ENCODE data around the gene CBY1. TPM values are rescaled to one million over a fixed set of nuclear protein-coding genes. Genes with fewer than 3 reads are reported as not detected.
A peak's percentile ranks its signal among the peaks of the same experiment; 100 is the strongest.

CBY1 gene
- total RNA-seq, 1 donor from 2014 or later: 29.7 TPM

DNA sequence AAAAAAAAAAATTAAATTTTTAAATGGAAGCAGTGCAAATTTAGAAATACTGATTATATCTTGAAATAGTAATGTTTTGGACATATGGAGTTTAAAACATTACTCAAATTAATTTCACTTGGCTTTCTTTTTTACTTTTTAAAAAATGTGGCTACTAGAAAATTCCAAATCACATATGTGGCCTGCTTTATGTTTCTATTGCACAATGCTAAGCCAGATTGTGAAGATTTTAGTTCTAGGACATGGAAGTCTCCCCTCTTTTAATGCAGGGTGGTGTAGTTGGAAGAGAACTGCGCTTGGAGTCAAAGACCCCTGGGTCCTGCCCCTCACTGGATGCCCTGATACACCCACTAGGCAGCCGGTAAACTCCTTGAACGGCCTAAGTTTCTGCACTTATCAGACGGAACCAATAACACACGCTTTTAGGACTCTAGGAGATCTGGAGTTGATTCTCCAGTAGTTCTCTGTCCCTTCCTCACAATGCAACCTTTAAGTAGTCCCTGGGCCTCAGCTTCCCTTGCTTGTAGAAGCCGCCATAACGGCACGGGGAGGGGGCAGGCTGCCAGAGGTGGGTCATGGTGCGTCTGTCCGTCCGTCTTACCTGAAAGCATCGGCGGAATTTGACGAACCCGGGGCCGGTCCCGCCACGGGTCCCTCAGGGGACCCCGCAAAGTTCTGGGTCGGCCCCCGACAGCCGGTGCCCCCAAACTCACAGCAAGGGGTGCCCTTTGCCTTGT, 751 bp upstream of the CBY1 start:
- H3K9me3 Mint-ChIP-seq (ENCODE audit: unreplicated experiment): no peaks in the 10 kb centered on the region
- TF ChIP-seq, protein P1, sequence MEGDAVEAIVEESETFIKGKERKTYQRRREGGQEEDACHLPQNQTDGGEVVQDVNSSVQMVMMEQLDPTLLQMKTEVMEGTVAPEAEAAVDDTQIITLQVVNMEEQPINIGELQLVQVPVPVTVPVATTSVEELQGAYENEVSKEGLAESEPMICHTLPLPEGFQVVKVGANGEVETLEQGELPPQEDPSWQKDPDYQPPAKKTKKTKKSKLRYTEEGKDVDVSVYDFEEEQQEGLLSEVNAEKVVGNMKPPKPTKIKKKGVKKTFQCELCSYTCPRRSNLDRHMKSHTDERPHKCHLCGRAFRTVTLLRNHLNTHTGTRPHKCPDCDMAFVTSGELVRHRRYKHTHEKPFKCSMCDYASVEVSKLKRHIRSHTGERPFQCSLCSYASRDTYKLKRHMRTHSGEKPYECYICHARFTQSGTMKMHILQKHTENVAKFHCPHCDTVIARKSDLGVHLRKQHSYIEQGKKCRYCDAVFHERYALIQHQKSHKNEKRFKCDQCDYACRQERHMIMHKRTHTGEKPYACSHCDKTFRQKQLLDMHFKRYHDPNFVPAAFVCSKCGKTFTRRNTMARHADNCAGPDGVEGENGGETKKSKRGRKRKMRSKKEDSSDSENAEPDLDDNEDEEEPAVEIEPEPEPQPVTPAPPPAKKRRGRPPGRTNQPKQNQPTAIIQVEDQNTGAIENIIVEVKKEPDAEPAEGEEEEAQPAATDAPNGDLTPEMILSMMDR (IDR thresholded peaks at IDR 0.05; ENCODE audit: unreplicated experiment): no peak
- DNase-seq (ENCODE audit: low spot score): no peak

DNA sequence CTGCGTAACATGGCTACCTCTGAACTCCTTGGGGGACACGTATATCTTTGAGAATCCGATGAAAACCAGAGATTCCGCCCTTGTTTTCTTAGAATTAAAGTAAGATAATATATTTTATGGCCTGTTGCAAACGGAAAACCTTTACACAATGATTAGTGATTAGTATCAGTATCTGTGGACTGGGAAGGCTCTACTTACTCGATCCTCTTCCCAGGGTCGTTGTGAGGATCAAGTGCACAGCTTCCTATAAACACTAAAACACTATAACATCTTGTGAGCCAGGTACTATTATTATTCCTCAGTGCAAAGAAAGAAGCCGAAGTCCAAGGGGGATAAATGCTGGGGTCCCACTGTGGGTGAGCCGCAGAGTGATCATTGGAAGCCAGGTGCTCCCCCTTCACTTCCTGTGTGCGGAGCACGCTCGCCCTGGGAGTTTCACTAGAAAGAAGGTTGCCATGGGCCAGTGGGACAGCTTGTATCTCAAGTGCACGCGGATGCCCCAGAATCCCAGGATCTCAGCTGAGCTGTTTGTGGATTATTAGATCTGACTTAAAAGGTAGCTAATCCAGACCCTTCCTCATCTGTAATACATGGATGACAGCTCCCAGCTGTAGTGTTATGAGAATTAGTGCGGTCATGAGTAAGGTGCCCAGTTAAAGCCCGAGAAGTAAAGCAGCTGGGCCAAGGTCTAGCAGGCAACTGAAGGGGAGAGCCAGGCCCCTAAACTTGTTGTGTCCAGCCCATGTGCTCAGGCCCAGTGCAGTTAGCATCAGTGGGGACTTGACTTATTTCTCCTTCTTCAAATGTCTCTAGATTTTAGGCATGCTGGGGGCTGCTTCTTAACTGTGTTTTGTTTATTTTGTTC, 839 bp downstream of the CBY1 start:
- peak overlapping the region; percentile 99 for H3K27ac Mint-ChIP-seq (ENCODE audit: unreplicated experiment)
- peak; percentile 11 for DNase-seq (ENCODE audit: low spot score)
- H3K4me3 Mint-ChIP-seq (ENCODE audit: unreplicated experiment): peak overlapping the region; percentile 95
- no peaks in the 10 kb centered on the region for H3K9me3 Mint-ChIP-seq (ENCODE audit: unreplicated experiment)
- peaks cover 7% of the 10 kb centered on the region for H3K4me1 Mint-ChIP-seq (ENCODE audit: unreplicated experiment)
- no peaks in the 10 kb centered on the region for H3K27me3 Mint-ChIP-seq (ENCODE audit: unreplicated experiment)
- TF ChIP-seq, protein P1 (IDR thresholded peaks at IDR 0.05; ENCODE audit: unreplicated experiment): no peak
- H3K36me3 Mint-ChIP-seq (ENCODE audit: low read depth, unreplicated experiment): no peaks in the 10 kb centered on the region

More for the DNA sequence above, 751 bp upstream of the CBY1 start:
- Mint-ChIP-seq H3K4me3 (ENCODE audit: unreplicated experiment) (peak overlapping the region; percentile 95), H3K4me1 (ENCODE audit: unreplicated experiment) (peaks cover 7% of the 10 kb centered on the region), H3K27me3 (ENCODE audit: unreplicated experiment) (no peaks in the 10 kb centered on the region), H3K36me3 (ENCODE audit: low read depth, unreplicated experiment) (no peaks in the 10 kb centered on the region), H3K27ac (ENCODE audit: unreplicated experiment) (peak overlapping the region; percentile 99)

DNA sequence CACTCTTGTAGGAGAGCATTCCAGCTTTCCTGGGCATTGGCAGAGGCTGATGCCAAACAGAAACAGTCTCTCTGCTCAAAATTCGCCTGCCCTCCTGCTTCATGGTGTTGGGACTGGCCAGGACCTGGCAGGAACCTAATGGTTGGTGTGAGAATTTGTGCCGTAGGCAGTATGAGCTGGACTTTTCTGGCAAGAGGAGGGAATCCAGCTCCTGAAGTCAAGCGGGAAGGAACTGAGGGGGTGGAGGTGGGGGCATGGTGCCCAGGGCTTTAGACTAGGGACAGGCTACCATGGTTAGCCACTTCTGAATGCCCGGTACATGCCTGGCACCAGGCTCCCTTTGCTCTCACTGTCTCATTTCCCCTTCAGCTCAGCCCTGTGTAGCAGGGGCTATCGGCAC, 18.4 kb downstream of the CBY1 start:
- Mint-ChIP-seq H3K9me3 (ENCODE audit: unreplicated experiment) (no peaks in the 10 kb centered on the region), H3K36me3 (ENCODE audit: low read depth, unreplicated experiment) (peaks cover 20% of the 10 kb centered on the region), H3K4me3 (ENCODE audit: unreplicated experiment) (no peak overlapping the region), H3K27ac (ENCODE audit: unreplicated experiment) (no peak overlapping the region), H3K4me1 (ENCODE audit: unreplicated experiment) (peaks cover 9% of the 10 kb centered on the region), H3K27me3 (ENCODE audit: unreplicated experiment) (peaks cover 6% of the 10 kb centered on the region)
- TF ChIP-seq, protein P1 (IDR thresholded peaks at IDR 0.05; ENCODE audit: unreplicated experiment): no peak
- no peak for DNase-seq (ENCODE audit: low spot score)

DNA sequence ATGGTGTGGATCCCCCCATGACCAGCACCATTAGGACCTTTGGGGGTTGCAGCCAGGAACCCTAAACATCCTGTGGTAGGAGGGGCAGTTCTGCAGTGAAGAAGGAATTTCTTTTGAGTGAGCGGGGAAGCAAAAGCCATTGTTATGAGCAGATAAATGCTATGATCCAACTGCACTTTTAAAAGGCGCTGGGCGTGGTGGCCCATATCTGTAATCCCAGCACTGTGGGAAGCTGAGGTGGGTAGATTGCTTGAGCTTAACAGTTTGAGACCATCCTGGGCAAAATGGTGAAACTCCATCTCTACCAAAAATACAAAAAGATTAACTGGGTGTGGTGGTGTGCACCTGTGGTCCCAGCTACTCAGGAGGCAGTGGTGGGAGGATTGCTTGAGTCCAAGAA, 19.4 kb downstream of the CBY1 start:
- peaks cover 17% of the 10 kb centered on the region for H3K36me3 Mint-ChIP-seq (ENCODE audit: low read depth, unreplicated experiment)
- peaks cover 5% of the 10 kb centered on the region for H3K4me1 Mint-ChIP-seq (ENCODE audit: unreplicated experiment)
- H3K27ac Mint-ChIP-seq (ENCODE audit: unreplicated experiment): no peak overlapping the region
- H3K27me3 Mint-ChIP-seq (ENCODE audit: unreplicated experiment): peaks cover 6% of the 10 kb centered on the region
- H3K4me3 Mint-ChIP-seq (ENCODE audit: unreplicated experiment): no peak overlapping the region
- H3K9me3 Mint-ChIP-seq (ENCODE audit: unreplicated experiment): no peaks in the 10 kb centered on the region
- no peak for DNase-seq (ENCODE audit: low spot score)
- TF ChIP-seq, protein P1 (IDR thresholded peaks at IDR 0.05; ENCODE audit: unreplicated experiment): no peak

Measured in endothelial cell (in vitro differentiated cells).